Measurements from ENCODE around the gene TGFBRAP1. TPM values are rescaled to one million over a fixed set of nuclear protein-coding genes. Genes with fewer than 3 reads are reported as not detected.

The TGFBRAP1 gene
- 45.5 and 61.4 TPM in 2 replicates for total RNA-seq

DNA sequence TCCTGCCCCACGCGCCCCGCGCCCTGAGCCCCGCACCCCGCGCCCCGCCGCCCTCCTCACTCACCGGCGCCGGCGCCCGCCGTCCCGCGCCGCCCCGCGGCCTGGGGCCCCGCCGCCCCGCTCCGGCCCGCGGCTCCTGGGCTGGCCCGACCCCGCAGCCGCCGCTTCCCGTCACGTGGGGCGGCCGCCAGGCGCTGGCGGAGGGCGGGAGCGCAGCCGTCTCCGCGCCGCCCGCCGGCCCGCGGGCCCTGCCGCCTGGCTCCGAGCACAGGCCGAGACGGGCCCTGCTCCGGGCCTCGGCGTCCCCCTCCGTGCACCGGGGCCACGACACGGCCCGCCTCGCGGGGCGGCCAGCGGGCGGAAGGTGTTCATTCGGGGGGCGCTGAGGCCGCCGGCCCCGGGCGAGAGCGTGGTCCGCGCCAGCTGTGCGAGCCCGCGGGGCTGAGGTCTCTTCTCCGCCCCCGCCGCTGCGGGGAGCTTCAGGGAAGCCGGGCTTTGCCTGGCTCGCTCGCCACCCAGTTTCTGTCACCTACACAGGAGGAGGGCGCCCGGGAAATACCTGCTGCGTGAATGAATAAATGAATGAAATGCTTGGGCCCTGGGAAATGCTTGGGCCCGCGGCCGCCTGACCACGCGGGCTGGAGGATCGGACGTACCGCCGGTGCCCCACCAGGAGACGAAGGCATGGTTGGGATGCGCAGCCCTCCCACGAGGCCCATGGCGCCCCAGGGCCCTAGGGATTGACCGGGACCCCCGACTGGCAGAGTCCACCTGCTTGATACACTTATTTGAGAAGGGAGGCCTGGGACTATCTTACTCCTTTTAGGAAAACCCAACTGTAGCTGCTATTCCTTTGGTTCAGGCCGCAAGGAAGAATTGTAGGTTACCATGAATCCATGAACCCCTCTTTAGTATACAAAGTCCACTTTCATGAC is at the start of gene TGFBRAP1:
Gene TGFBRAP1 (minus strand): TSS at position 175 of the 935 bp plus-strand sequence. CDS start 21,434 bp downstream, outside the sequence.

DNA sequence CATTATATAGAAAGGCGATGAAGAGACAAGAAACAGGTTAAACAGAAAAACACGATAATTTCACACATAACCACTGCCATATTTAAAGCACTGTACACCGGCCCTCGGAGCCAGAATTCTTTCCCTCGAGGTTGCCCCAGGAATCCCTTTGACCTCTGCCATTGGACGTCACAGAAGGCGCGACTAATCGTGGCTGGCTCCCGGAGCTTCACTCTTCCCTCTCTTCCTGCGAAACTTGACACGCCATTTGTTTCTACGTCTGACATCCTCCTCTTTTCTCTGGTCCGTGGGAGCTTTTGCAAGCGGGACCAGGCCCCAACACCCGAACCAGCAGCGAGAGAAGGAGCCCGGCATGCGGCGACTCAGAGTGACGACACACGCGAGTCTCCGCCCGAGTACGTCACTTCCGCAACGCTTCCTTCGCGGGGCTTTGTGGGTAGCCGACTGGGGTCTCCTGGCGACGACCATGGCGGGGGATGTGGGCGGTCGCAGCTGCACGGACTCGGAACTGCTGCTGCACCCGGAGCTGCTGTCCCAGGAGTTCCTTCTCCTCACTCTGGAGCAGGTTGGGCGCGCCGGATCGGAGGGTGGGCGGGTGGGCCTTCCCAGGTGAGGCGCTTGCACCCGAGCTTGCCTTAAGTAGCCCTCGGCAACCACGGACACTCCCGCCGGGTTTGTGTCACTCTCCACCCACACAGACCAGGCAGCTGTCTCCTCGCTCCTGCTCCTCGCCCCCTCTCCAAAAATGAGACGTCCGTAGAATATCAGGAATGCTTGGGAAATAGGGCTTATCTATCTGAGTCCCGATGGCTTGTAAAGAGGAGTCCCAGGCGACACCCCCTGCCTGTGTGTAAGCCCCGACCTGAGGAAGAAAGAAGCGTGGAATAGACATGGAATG is 7.8 kb upstream of the TGFBRAP1 start, which contains the start of gene C2orf49:
Gene C2orf49 (plus strand): TSS at position 419 of the 898 bp plus-strand sequence. CDS start 48 bp downstream, at position 467.

GRCh38 chr2:105241443-105241842 is 88.1 kb downstream of the TGFBRAP1 start, which contains the start of gene GPR45:
GPR45 (plus strand) TSS chr2:105241743; CDS start chr2:105241859, 116 bp downstream.

Other genes with a start within 250 kb of the TGFBRAP1 start
- gene GPR45, start 88.0 kb downstream of the TGFBRAP1 start, total RNA-seq = not detected in 2 replicates
- 13.3 and 20.1 TPM in 2 replicates for gene C2orf49, start 7.8 kb upstream of the TGFBRAP1 start, total RNA-seq
- gene FHL2, start 69.3 kb upstream of the TGFBRAP1 start, total RNA-seq = 15.0 and 19.1 TPM in 2 replicates

Measured in dermis lymphatic vessel endothelial cell (primary cell).